GM18951 (cell line): ENCODE measurements around the gene UNC13C.

ENCODE experiments used
- POLR2A ChIP-seq: IDR thresholded peaks from 4 replicates; pipeline ENCODE4 v1.6.1; 2011; ENCODE audit warnings: mild to moderate bottlenecking; ENCODE audit not compliant: insufficient read length, insufficient read depth; ENCODE audit errors: extremely low read depth
- in situ Hi-C: fragments of 300-500 bp; cut with MboI; formaldehyde crosslinking; loops from one replicate; pipeline ENCODE4 v1.12.0; 2022; ENCODE audit warnings: low sequenced_read_pairs, mixed read lengths, inconsistent platforms; ENCODE audit not compliant: unreplicated experiment

The UNC13C gene

GRCh38 chr15:54644796-54645195, 666.6 kb downstream of the UNC13C start:
- in situ Hi-C loops: no loop called here
- TF ChIP-seq POLR2A: no peak

GRCh38 chr15:54659646-54660045, 681.4 kb downstream of the UNC13C start:
- in situ Hi-C loops: no loop called here
- TF ChIP-seq POLR2A: no peak

- TF ChIP-seq POLR2A: no peak
- in situ Hi-C loops: no loop called here
Measured at GRCh38 chr15:54660356-54660755, 682.1 kb downstream of the UNC13C start.

GRCh38 chr15:54675241-54675640, 697.0 kb downstream of the UNC13C start:
- in situ Hi-C loops: no loop called here
- TF ChIP-seq POLR2A: no peak

- in situ Hi-C loops: no loop called here
Measured at GRCh38 chr15:54681584-54681983, 703.3 kb downstream of the UNC13C start.

More at GRCh38 chr15:54681584-54681983, 703.3 kb downstream of the UNC13C start:
- no peak for TF ChIP-seq POLR2A
